Naive thymus-derived CD8-positive, alpha-beta T cell (primary cell): ENCODE measurements around the gene SOX11. TPM values are rescaled to one million over a fixed set of nuclear protein-coding genes. Genes with fewer than 3 reads are reported as not detected.

ENCODE experiments used
- ATAC-seq, 2 donors: fragments of 150-1000 bp; cut with Tn5 transposase in 1 of 2; sonication (Bioruptor Pico), chemical (Tn5 transposase) in 1 of 2; 1 replicate in 1 of 2; 2 replicates in 1 of 2; pipeline ENCODE4 v1.10.0; 2021; ENCODE audit warnings: mild to moderate bottlenecking in 2 of 2, moderate library complexity in 2 of 2
- POLR2A ChIA-PET: fragments of 350-600 bp; sonication (Branson Sonifier 250); formaldehyde crosslinking; loops from one replicate; lab custom pipeline; 2021; ENCODE audit warnings: antibody characterized with exemption; lab: Charles Lee
- DNase-seq, 10 donors: peaks; one replicate each; pipeline versions ENCODE4 v3.0.0 to v3.0.0-alpha.2; 2020 to 2022
- H3K27ac Mint-ChIP-seq, 10 donors: one replicate each; pipeline ENCODE4 v1.8.0; 2020 to 2022; ENCODE audit warnings: mild to moderate bottlenecking in 10 of 10, mixed read lengths in 10 of 10, moderate library complexity in 4 of 10, inconsistent platforms in 1 of 10
- H3K27me3 Mint-ChIP-seq, 5 donors: one replicate each; pipeline ENCODE4 v1.8.0; 2021 to 2022; ENCODE audit warnings: mixed read lengths in 5 of 5
- H3K36me3 Mint-ChIP-seq, 3 donors: one replicate each; pipeline ENCODE4 v1.8.0; 2020 to 2022; ENCODE audit warnings: mixed read lengths in 3 of 3, mild to moderate bottlenecking in 2 of 3, inconsistent platforms in 1 of 3
- H3K4me1 Mint-ChIP-seq, 4 donors: one replicate each; pipeline ENCODE4 v1.8.0; 2021 to 2022; ENCODE audit warnings: mixed read lengths in 4 of 4
- H3K4me3 Mint-ChIP-seq, 10 donors: one replicate each; pipeline ENCODE4 v1.8.0; 2020 to 2022; ENCODE audit warnings: mild to moderate bottlenecking in 10 of 10, mixed read lengths in 10 of 10, moderate library complexity in 6 of 10, inconsistent platforms in 1 of 10
- H3K9me3 Mint-ChIP-seq, 9 donors: one replicate each; pipeline ENCODE4 v1.8.0; 2020 to 2022; ENCODE audit warnings: mixed read lengths in 9 of 9, mild to moderate bottlenecking in 3 of 9, inconsistent platforms in 1 of 9, moderate library complexity in 1 of 9
- polyA plus RNA-seq, 3 donors: library from polyadenylated mRNA; unstranded; fragments of 300-500 nt; fragmentation: Illumina TruSeq; gene quantifications; one replicate each; pipeline ENCODE4 v1.2.3, GENCODE V29; 2021
- total RNA-seq, 8 experiments: library from RNA in 2 of 8; stranded (reverse) in 2 of 8; gene quantifications; one replicate each; pipeline ENCODE4 v1.2.3 and lab custom pipeline; 2021 to 2026

Gene SOX11
- total and polyA plus RNA-seq, 5 experiments from 2014 or later: not detected

DNA sequence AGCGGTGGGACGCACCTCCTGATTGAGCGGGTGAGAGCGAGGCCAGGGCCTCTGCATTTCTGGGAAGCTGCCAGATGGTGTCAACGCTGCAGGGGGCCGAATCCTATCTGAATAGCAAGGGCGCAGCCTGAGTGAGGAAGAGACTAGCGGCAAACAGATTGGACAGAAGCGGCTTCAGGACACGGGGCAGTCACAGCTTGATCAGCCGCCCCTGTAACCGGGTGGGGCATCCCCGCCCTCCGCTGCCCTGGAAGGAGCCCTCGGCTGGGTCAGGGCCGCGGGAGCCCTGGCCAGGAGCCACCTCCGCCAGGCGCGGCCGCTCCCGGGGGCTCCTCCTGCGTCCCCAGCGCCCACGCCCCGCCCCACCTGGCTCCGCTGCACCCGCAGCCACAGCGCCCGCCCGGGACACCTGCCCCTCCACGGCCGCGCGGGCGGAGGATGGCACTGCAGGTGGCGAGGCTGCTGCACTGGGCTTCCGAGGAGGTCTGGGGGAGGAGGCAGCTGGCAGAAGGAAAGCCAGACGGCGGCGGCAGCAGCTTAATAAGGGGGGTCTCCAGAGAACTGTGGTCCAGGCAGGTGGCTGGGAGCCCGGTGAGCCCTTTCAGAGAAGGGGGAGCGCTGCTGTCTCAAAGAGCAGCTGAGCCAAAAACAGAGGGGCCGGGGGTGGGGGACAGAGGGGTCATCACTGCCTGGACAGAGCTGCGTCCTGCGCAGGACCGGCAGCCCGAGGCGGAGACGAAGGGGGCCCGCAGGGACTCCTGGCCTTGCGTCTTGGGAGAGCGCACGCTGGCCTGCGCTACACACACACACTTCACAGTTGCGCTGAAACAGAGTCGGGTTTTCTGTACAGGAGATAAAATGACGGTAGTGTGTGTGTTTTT is 18.8 kb upstream of the SOX11 start:
- Mint-ChIP-seq H3K27ac (no peak overlapping the region), H3K4me1 (peaks cover 0 to 4% (median 0%) of the 10 kb centered on the region in 4 donors), H3K4me3 (no peak overlapping the region), H3K9me3 (peaks cover 0 to 9% (median 5%) of the 10 kb centered on the region in 9 donors), H3K27me3 (peaks cover 15 to 29% (median 22%) of the 10 kb centered on the region in 5 donors), H3K36me3 (peaks cover 0 to 7% (median 2%) of the 10 kb centered on the region in 3 donors)
- DNase-seq (no peak), ATAC-seq (no peak)
- POLR2A ChIA-PET: no interaction called here

DNA sequence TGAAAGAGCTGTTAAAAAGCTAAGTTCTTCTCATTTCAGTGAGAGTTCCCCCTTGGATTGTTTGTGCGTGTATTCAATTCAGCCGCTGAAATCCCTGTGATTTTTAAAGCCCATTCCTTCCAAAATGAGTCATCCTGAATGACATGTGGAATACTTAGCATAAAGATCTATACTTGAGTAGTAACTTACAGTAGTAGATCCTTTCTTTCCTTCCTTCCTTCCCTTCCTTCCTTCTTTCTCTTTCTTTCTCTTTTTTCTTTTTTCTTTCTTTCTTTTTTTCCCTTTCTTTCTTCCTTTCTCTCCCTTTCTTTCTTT is 18.2 kb upstream of the SOX11 start:
- Mint-ChIP-seq H3K4me3 (no peak overlapping the region), H3K4me1 (peaks cover 0 to 4% (median 0%) of the 10 kb centered on the region in 4 donors), H3K36me3 (peaks cover 0 to 7% (median 2%) of the 10 kb centered on the region in 3 donors)

GRCh38 chr2:5677133-5677532 is 15.1 kb upstream of the SOX11 start:
- Mint-ChIP-seq H3K36me3 (peaks cover 0 to 7% (median 2%) of the 10 kb centered on the region in 3 donors), H3K4me1 (peaks cover 0 to 4% (median 0%) of the 10 kb centered on the region in 4 donors)
- POLR2A ChIA-PET: no interaction called here

More for the DNA sequence above, 18.2 kb upstream of the SOX11 start:
- no peak for DNase-seq
- Mint-ChIP-seq H3K9me3 (peaks cover 0 to 9% (median 4%) of the 10 kb centered on the region in 9 donors), H3K27ac (no peak overlapping the region), H3K27me3 (peaks cover 15 to 29% (median 22%) of the 10 kb centered on the region in 5 donors)
- no peak for ATAC-seq
- POLR2A ChIA-PET: no interaction called here

DNA sequence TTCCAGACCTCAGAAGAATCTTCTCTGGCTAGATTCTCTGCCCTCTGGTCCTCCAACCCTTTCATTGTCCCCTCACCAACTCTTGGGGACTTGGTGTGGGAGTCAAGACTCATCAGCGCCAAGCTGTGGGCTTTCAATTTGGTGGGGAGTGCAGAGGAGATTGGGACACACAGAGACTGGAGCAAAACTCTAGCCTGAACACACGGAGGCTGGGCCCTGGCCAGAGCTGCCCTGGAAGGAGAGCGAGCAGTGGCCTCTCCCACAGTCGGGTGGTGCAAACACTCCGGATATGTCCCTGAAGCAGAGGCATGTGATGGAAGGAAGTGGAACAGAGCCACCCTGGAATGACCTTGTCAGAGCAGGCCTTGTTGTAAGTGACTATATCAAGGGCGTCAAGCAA is 8.7 kb upstream of the SOX11 start:
- DNase-seq (no peak), ATAC-seq (no peak)
- H3K36me3 Mint-ChIP-seq: no peaks in the 10 kb centered on the region
- H3K9me3 Mint-ChIP-seq: peaks cover 0 to 34% (median 3%) of the 10 kb centered on the region in 9 donors
- H3K27me3 Mint-ChIP-seq: peaks cover 12 to 54% (median 17%) of the 10 kb centered on the region in 5 donors
- no peaks in the 10 kb centered on the region for H3K4me1 Mint-ChIP-seq
- H3K27ac Mint-ChIP-seq: no peak overlapping the region
- POLR2A ChIA-PET: no interaction called here
- H3K4me3 Mint-ChIP-seq: no peak overlapping the region

More at GRCh38 chr2:5677133-5677532, 15.1 kb upstream of the SOX11 start:
- DNase-seq: no peak
- Mint-ChIP-seq H3K4me3 (no peak overlapping the region), H3K27me3 (peaks cover 15 to 32% (median 26%) of the 10 kb centered on the region in 5 donors), H3K27ac (no peak overlapping the region), H3K9me3 (peaks cover 0 to 30% (median 8%) of the 10 kb centered on the region in 9 donors)
- no peak for ATAC-seq

GRCh38 chr2:5685225-5685624 is 7.0 kb upstream of the SOX11 start:
- Mint-ChIP-seq H3K4me3 (no peak overlapping the region), H3K36me3 (no peaks in the 10 kb centered on the region), H3K9me3 (peaks cover 0 to 30% (median 7%) of the 10 kb centered on the region in 9 donors), H3K27ac (no peak overlapping the region), H3K4me1 (no peaks in the 10 kb centered on the region), H3K27me3 (peaks cover 22 to 71% (median 24%) of the 10 kb centered on the region in 5 donors)
- POLR2A ChIA-PET: no interaction called here
- DNase-seq: no peak
- ATAC-seq: no peak

- DNase-seq (no peak), ATAC-seq (no peak)
- Mint-ChIP-seq H3K27me3 (peaks cover 27 to 80% (median 30%) of the 10 kb centered on the region in 5 donors), H3K27ac (no peak overlapping the region), H3K4me3 (no peak overlapping the region), H3K4me1 (peaks cover 0 to 6% (median 5%) of the 10 kb centered on the region in 4 donors), H3K9me3 (peaks cover 0 to 23% (median 7%) of the 10 kb centered on the region in 9 donors), H3K36me3 (peaks cover 0 to 4% (median 0%) of the 10 kb centered on the region in 3 donors)
- POLR2A ChIA-PET: no interaction called here
These were observed 6.1 kb upstream of the SOX11 start for GRCh38 chr2:5686068-5686467.

GRCh38 chr2:5686536-5686935 is 5.6 kb upstream of the SOX11 start:
- ATAC-seq: no peak
- POLR2A ChIA-PET: no interaction called here

DNA sequence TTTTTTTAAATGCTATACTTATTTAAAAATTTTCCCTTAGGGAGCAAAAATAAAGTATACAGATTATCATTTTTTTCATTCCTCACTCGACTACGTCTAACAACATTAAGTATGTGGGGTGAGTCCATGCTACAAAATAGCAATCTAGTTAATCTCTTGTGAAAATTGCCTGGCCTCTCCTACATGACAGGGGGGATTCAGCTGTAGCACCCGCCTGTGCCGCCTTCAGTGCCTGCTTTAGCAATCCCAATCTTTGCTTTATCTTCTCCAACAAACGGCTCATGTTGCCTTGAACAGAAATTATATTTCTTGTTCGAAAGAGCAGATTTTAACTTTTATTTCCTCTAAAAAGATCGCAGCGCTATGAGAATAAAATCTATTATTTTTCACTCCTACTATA is 2.4 kb upstream of the SOX11 start:
- Mint-ChIP-seq H3K27ac (peak overlapping the region in 1 of 10 donors; percentile 60), H3K4me1 (peaks cover 3 to 15% (median 12%) of the 10 kb centered on the region in 4 donors), H3K9me3 (peaks cover 0 to 11% (median 0%) of the 10 kb centered on the region in 9 donors), H3K4me3 (no peak overlapping the region), H3K27me3 (peaks cover 26 to 67% (median 41%) of the 10 kb centered on the region in 5 donors), H3K36me3 (peaks cover 0 to 10% (median 0%) of the 10 kb centered on the region in 3 donors)
- no peak for ATAC-seq
- POLR2A ChIA-PET: no interaction called here
- no peak for DNase-seq

More at GRCh38 chr2:5686536-5686935, 5.6 kb upstream of the SOX11 start:
- H3K4me3 Mint-ChIP-seq: no peak overlapping the region
- peaks cover 28 to 81% (median 31%) of the 10 kb centered on the region in 5 donors for H3K27me3 Mint-ChIP-seq
- DNase-seq: no peak
- H3K9me3 Mint-ChIP-seq: peaks cover 0 to 18% (median 7%) of the 10 kb centered on the region in 9 donors
- peaks cover 0 to 4% (median 0%) of the 10 kb centered on the region in 3 donors for H3K36me3 Mint-ChIP-seq
- H3K4me1 Mint-ChIP-seq: peaks cover 0 to 7% (median 5%) of the 10 kb centered on the region in 4 donors
- H3K27ac Mint-ChIP-seq: no peak overlapping the region

DNA sequence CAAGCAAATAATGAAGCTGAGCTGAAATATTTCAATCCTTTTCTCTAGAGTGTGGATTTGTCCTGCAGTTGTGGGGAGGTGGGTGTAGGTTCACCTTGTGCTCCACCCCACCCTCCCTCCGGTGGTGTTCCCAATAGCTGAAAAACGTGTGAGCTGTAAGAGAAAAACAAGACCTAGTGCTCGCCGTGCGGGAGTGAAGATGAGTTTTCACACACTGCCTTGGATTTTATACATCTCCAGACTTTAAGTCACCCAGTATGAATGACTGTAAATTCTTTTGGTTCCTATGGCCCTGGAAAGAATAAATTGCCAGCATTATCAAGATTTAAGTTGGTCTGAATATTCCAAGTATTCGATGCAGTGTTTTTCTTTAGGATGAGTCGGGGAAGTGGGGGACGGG is 1.9 kb upstream of the SOX11 start:
- Mint-ChIP-seq H3K27ac (no peak overlapping the region), H3K27me3 (peaks cover 29 to 65% (median 45%) of the 10 kb centered on the region in 5 donors)
- POLR2A ChIA-PET: no interaction called here

GRCh38 chr2:5690718-5691220 is 1.4 kb upstream of the SOX11 start:
- Mint-ChIP-seq H3K27ac (peak overlapping the region in 1 of 10 donors; percentile 2), H3K27me3 (peaks cover 31 to 66% (median 48%) of the 10 kb centered on the region in 5 donors), H3K36me3 (peaks cover 0 to 10% (median 7%) of the 10 kb centered on the region in 3 donors), H3K4me1 (peaks cover 3 to 17% (median 15%) of the 10 kb centered on the region in 4 donors), H3K4me3 (peak overlapping the region in 9 of 10 donors; percentile 37 to 73 (median 53)), H3K9me3 (peaks cover 0 to 8% (median 0%) of the 10 kb centered on the region in 9 donors)
- no peak for ATAC-seq
- DNase-seq: no peak
- POLR2A ChIA-PET: no interaction called here

More for the DNA sequence above, 1.9 kb upstream of the SOX11 start:
- ATAC-seq (no peak), DNase-seq (no peak)
- Mint-ChIP-seq H3K36me3 (peaks cover 0 to 10% (median 4%) of the 10 kb centered on the region in 3 donors), H3K4me1 (peaks cover 3 to 15% (median 13%) of the 10 kb centered on the region in 4 donors), H3K9me3 (peaks cover 0 to 9% (median 0%) of the 10 kb centered on the region in 9 donors), H3K4me3 (peak overlapping the region in 6 of 10 donors; percentile 19 to 73 (median 50))

GRCh38 chr2:5691221-5691984 is 781 bp upstream of the SOX11 start:
- peaks cover 35 to 68% (median 50%) of the 10 kb centered on the region in 5 donors for H3K27me3 Mint-ChIP-seq
- H3K27ac Mint-ChIP-seq: no peak overlapping the region
- peaks cover 3 to 20% (median 18%) of the 10 kb centered on the region in 4 donors for H3K4me1 Mint-ChIP-seq
- ATAC-seq: no peak
- DNase-seq: no peak
- H3K9me3 Mint-ChIP-seq: peaks cover 0 to 8% (median 0%) of the 10 kb centered on the region in 9 donors
- peaks cover 0 to 10% (median 7%) of the 10 kb centered on the region in 3 donors for H3K36me3 Mint-ChIP-seq
- POLR2A ChIA-PET: no interaction called here
- H3K4me3 Mint-ChIP-seq: peak overlapping the region in 6 of 10 donors; percentile 14 to 73 (median 50)
